ENCODE data around the gene MBNL1. TPM values are rescaled to one million over a fixed set of nuclear protein-coding genes. Genes with fewer than 3 reads are reported as not detected.

The MBNL1 gene
- total RNA-seq, 1 donor from 2014 or later = 14.7 TPM

DNA sequence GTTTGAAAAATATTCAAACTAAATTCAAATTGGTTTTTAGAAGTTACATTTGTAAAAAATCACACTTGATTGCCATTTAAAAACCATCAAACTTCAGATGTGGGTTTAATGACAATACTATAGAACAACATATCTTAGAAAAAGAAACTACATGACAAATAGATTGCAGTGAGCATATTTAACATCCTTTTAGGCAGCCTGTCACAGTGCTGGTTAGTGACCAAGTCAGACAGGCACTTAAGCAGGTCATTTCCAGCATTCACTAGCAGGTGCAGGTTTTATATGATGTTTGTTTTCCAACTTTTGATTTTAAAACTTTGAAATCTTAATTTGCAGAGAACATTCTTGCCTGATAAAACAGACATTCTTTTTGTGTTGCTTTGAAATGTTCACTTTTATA is 115.7 kb downstream of the MBNL1 start:
- no peaks in the 10 kb centered on the region for H4K20me1 ChIP-seq (ENCODE audit: low read depth)

DNA sequence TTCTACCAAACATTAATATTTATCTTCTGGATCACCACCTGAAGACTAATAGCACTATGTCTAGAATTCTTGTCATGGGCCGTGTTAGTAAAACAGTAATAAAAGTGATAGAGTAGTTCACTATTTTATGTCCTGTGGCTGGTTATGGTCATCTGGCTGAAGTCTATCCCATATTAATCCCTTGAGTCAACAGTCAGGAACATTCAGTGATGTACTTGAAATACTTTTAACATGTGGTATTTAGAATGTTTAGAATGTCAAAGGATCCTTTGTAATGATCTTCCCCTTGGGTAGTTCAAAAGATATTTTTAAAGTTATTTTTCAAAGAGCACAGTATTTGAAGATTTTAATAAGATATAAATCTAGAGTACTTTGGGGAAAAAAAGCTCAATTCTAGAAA is 117.0 kb downstream of the MBNL1 start:
- H3K36me3 Mint-ChIP-seq = peaks cover 2% of the 10 kb centered on the region
- no peaks in the 10 kb centered on the region for H4K20me1 ChIP-seq (ENCODE audit: low read depth)
- H3K27me3 Mint-ChIP-seq (ENCODE audit: insufficient read depth, low read depth) = no peaks in the 10 kb centered on the region
- no peaks in the 10 kb centered on the region for H3K36me3 ChIP-seq
- DNase-seq (ENCODE audit: low spot score) = no peak
- no peaks in the 10 kb centered on the region for H3K27me3 ChIP-seq
- H3K9ac ChIP-seq = no peak overlapping the region
- no peaks in the 10 kb centered on the region for H3K9me3 ChIP-seq (ENCODE audit: low read depth)
- H3K4me1 ChIP-seq = peaks cover 36% of the 10 kb centered on the region
- H3K4me3 ChIP-seq = no peak overlapping the region
- no peak overlapping the region for H3K4me3 Mint-ChIP-seq
- no peak overlapping the region for H3K4me2 ChIP-seq
- TF ChIP-seq CTCF (IDR thresholded peaks at IDR 0.05) (no peak), EZH2 (IDR thresholded peaks at IDR 0.05) (no peak), EZH2phosphoT487 (IDR thresholded peaks at IDR 0.05) (no peak)
- no peak overlapping the region for H3K27ac Mint-ChIP-seq
- no peaks in the 10 kb centered on the region for H3K9me3 Mint-ChIP-seq
- H3F3A ChIP-seq (ENCODE audit: low read depth) = peaks cover 10% of the 10 kb centered on the region
- peaks cover 17% of the 10 kb centered on the region for H3K4me1 Mint-ChIP-seq
- no peak overlapping the region for H2AFZ ChIP-seq (replicated peaks)
- H3K27ac ChIP-seq = no peak overlapping the region
- H3K79me2 ChIP-seq (ENCODE audit: low read depth) = peaks cover 5% of the 10 kb centered on the region

More for the DNA sequence above, 115.7 kb downstream of the MBNL1 start:
- H3K9me3 Mint-ChIP-seq = no peaks in the 10 kb centered on the region
- Histone ChIP-seq H2AFZ (replicated peaks) (no peak overlapping the region), H3K36me3 (no peaks in the 10 kb centered on the region), H3F3A (ENCODE audit: low read depth) (peaks cover 10% of the 10 kb centered on the region), H3K27ac (no peak overlapping the region), H3K79me2 (ENCODE audit: low read depth) (peaks cover 5% of the 10 kb centered on the region), H3K4me2 (no peak overlapping the region), H3K9me3 (ENCODE audit: low read depth) (no peaks in the 10 kb centered on the region), H3K27me3 (no peaks in the 10 kb centered on the region), H3K9ac (no peak overlapping the region), H3K4me1 (peaks cover 47% of the 10 kb centered on the region), H3K4me3 (no peak overlapping the region)
- no peak overlapping the region for H3K27ac Mint-ChIP-seq
- peaks cover 16% of the 10 kb centered on the region for H3K4me1 Mint-ChIP-seq
- TF ChIP-seq CTCF (IDR thresholded peaks at IDR 0.05) (no peak), EZH2 (IDR thresholded peaks at IDR 0.05) (no peak), EZH2phosphoT487 (IDR thresholded peaks at IDR 0.05) (no peak)
- DNase-seq (ENCODE audit: low spot score) = no peak
- no peak overlapping the region for H3K4me3 Mint-ChIP-seq
- H3K27me3 Mint-ChIP-seq (ENCODE audit: insufficient read depth, low read depth) = no peaks in the 10 kb centered on the region
- peaks cover 2% of the 10 kb centered on the region for H3K36me3 Mint-ChIP-seq

DNA sequence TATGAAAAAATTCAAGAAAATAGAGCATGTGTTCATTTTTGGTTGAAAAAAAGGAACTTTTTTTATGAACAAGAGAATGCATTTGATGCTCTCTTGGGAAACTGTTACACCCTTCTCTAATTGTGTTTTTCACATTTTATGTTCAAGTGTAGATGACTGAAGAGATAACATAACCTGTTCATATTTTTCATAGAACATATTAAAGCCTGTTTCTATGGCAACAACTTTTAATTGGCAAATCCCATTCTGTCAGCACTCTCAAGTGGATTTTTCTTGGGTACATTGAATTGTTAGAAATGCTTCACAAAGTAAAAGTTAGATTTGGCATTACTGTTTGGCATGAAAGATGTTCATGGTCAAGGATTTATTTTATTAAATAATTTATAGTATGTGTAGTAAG is 117.5 kb downstream of the MBNL1 start:
- Histone ChIP-seq H4K20me1 (ENCODE audit: low read depth) (no peaks in the 10 kb centered on the region), H3K36me3 (no peaks in the 10 kb centered on the region), H3F3A (ENCODE audit: low read depth) (peaks cover 10% of the 10 kb centered on the region), H3K9ac (no peak overlapping the region), H3K9me3 (ENCODE audit: low read depth) (no peaks in the 10 kb centered on the region), H2AFZ (replicated peaks) (no peak overlapping the region), H3K4me1 (peaks cover 35% of the 10 kb centered on the region), H3K4me3 (no peak overlapping the region), H3K27ac (no peak overlapping the region), H3K4me2 (no peak overlapping the region), H3K79me2 (ENCODE audit: low read depth) (peaks cover 5% of the 10 kb centered on the region), H3K27me3 (no peaks in the 10 kb centered on the region)
- peaks cover 21% of the 10 kb centered on the region for H3K4me1 Mint-ChIP-seq
- DNase-seq (ENCODE audit: low spot score) = no peak
- H3K9me3 Mint-ChIP-seq = no peaks in the 10 kb centered on the region
- peaks cover 2% of the 10 kb centered on the region for H3K36me3 Mint-ChIP-seq
- no peak overlapping the region for H3K27ac Mint-ChIP-seq
- H3K4me3 Mint-ChIP-seq = no peak overlapping the region
- TF ChIP-seq EZH2phosphoT487 (IDR thresholded peaks at IDR 0.05) = no peak
- TF ChIP-seq EZH2 (IDR thresholded peaks at IDR 0.05) = no peak
- TF ChIP-seq CTCF (IDR thresholded peaks at IDR 0.05) = no peak
- H3K27me3 Mint-ChIP-seq (ENCODE audit: insufficient read depth, low read depth) = no peaks in the 10 kb centered on the region

Data from neural progenitor cell (in vitro differentiated cells).